Smooth muscle cell (in vitro differentiated cells): Measurements from ENCODE around the gene MBD3. TPM values are rescaled to one million over a fixed set of nuclear protein-coding genes. Genes with fewer than 3 reads are reported as not detected.

Experiments
- DNase-seq: peaks from one replicate; lab custom pipeline; 2025; ENCODE audit not compliant: unreplicated experiment; lab: John Stamatoyannopoulos, UW
- H2AFZ ChIP-seq: fragments of 200-600 bp; sonication (generic); 2 replicates; pipeline ENCODE4 v1.6.0; 2016; ENCODE audit warnings: antibody characterized with exemption, low read depth, mild to moderate bottlenecking
- H3F3A ChIP-seq: fragments of 200-600 bp; sonication (generic); 2 replicates; pipeline ENCODE4 v1.6.0; 2017; ENCODE audit warnings: antibody characterized with exemption, low read depth
- H3K27ac ChIP-seq: fragments of 200-600 bp; sonication (generic); 2 replicates; pipeline ENCODE4 v1.5.1; 2016; ENCODE audit warnings: low read depth, mild to moderate bottlenecking
- H3K27me3 ChIP-seq: fragments of 200-600 bp; sonication (generic); 2 replicates; pipeline ENCODE4 v1.6.1; 2016; ENCODE audit warnings: low read depth, mild to moderate bottlenecking
- H3K36me3 ChIP-seq: fragments of 200-600 bp; sonication (generic); 2 replicates; pipeline ENCODE4 v1.5.1; 2016; ENCODE audit warnings: low read depth
- H3K4me1 ChIP-seq: fragments of 200-600 bp; sonication (generic); 2 replicates; pipeline ENCODE4 v1.5.1; 2016; ENCODE audit warnings: low read depth
- H3K4me2 ChIP-seq: fragments of 200-600 bp; sonication (generic); 2 replicates; pipeline ENCODE4 v1.6.0; 2016; ENCODE audit warnings: mild to moderate bottlenecking
- H3K4me3 ChIP-seq: fragments of 200-600 bp; sonication (generic); 2 replicates; pipeline ENCODE4 v1.5.1; 2016; ENCODE audit warnings: mild to moderate bottlenecking
- H3K79me2 ChIP-seq: fragments of 200-600 bp; sonication (generic); 2 replicates; pipeline ENCODE4 v1.6.0; 2016; ENCODE audit warnings: low read depth, mild to moderate bottlenecking
- H3K9ac ChIP-seq: fragments of 200-600 bp; sonication (generic); 2 replicates; pipeline ENCODE4 v1.6.0; 2016; ENCODE audit warnings: low read depth
- H3K9me3 ChIP-seq: fragments of 200-600 bp; sonication (generic); replicated peaks from 2 replicates; pipeline ENCODE4 v1.5.1; 2016; ENCODE audit warnings: low read depth
- H4K20me1 ChIP-seq: fragments of 200-600 bp; sonication (generic); 2 replicates; pipeline ENCODE4 v1.6.0; 2016; ENCODE audit warnings: low read depth
- WGBS: methylation state at CpG from one replicate; pipeline ENCODE4 v1.1.7; 2016; ENCODE audit warnings: low lambda C conversion rate; 5-methylcytosine and 5-hydroxymethylcytosine counted together
- polyA plus RNA-seq: library from polyadenylated mRNA; unstranded; fragments of >200 nt; fragmentation: Nextera tagmentation; extraction: Ambion mirVana; gene quantifications from 2 replicates; pipeline ENCODE4 v1.2.1, GENCODE V29; 2016
- total RNA-seq: library from RNA; depleted of rRNA; stranded (reverse); fragments of >200 nt; gene quantifications from 2 replicates; pipeline ENCODE4 v1.2.3, GENCODE V29; 2014
- TF ChIP-seq, protein P1 (sequence below): fragments of 200-600 bp; sonication (generic); IDR thresholded peaks from 2 replicates; pipeline ENCODE4 v1.5.1; 2017; ENCODE audit warnings: borderline replicate concordance, mild to moderate bottlenecking, antibody characterized with exemption; ENCODE audit not compliant: insufficient read depth, poor library complexity, severe bottlenecking

MBD3 gene
- total and polyA plus RNA-seq, 2 experiments from 2014 or later = 40.3 to 47.3 TPM

DNA sequence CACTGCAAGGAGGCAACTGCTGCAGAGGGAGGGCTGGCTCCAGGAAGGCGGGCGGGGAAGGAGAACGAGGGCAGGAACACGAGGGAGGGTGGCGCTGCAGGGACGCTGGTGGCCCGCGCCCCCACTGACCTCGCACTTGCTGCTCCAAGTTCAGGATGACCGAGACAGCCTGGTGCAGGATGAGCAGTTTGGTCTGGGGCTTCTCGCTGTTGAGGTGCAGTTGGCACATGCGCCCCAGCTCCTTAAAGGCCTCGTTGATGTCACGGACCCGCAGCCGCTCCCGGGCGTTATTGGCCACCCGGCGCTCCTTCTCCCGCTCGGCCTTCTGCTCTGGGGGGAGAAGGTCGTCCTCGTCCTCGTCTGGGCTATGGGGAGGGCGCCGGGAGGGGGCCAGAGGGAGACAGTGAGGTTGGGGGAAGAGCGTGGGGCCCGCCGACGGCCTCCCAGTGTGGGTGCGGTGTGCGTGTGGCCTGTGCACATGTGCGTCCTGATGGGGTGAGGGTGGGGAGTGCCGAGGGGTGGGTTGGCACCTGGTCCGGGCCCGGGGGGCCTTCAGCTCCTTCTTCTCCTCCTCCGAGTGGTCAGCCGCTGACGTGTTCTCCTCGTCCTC is 22.6 kb upstream of the MBD3 start:
- Histone ChIP-seq H3K4me2 (no peak overlapping the region), H3K9ac (no peak overlapping the region), H3K4me1 (no peaks in the 10 kb centered on the region), H2AFZ (no peak overlapping the region), H4K20me1 (peaks cover 40% of the 10 kb centered on the region), H3K27ac (no peak overlapping the region), H3K9me3 (no peaks in the 10 kb centered on the region), H3K79me2 (no peaks in the 10 kb centered on the region), H3K36me3 (peaks cover 8% of the 10 kb centered on the region), H3F3A (no peaks in the 10 kb centered on the region), H3K4me3 (no peak overlapping the region), H3K27me3 (no peaks in the 10 kb centered on the region)
- DNase-seq = no peak
- WGBS = 98% methylated on average over 35 of the region's 41 CpGs
- TF ChIP-seq, protein P1, sequence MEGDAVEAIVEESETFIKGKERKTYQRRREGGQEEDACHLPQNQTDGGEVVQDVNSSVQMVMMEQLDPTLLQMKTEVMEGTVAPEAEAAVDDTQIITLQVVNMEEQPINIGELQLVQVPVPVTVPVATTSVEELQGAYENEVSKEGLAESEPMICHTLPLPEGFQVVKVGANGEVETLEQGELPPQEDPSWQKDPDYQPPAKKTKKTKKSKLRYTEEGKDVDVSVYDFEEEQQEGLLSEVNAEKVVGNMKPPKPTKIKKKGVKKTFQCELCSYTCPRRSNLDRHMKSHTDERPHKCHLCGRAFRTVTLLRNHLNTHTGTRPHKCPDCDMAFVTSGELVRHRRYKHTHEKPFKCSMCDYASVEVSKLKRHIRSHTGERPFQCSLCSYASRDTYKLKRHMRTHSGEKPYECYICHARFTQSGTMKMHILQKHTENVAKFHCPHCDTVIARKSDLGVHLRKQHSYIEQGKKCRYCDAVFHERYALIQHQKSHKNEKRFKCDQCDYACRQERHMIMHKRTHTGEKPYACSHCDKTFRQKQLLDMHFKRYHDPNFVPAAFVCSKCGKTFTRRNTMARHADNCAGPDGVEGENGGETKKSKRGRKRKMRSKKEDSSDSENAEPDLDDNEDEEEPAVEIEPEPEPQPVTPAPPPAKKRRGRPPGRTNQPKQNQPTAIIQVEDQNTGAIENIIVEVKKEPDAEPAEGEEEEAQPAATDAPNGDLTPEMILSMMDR = no peak

DNA sequence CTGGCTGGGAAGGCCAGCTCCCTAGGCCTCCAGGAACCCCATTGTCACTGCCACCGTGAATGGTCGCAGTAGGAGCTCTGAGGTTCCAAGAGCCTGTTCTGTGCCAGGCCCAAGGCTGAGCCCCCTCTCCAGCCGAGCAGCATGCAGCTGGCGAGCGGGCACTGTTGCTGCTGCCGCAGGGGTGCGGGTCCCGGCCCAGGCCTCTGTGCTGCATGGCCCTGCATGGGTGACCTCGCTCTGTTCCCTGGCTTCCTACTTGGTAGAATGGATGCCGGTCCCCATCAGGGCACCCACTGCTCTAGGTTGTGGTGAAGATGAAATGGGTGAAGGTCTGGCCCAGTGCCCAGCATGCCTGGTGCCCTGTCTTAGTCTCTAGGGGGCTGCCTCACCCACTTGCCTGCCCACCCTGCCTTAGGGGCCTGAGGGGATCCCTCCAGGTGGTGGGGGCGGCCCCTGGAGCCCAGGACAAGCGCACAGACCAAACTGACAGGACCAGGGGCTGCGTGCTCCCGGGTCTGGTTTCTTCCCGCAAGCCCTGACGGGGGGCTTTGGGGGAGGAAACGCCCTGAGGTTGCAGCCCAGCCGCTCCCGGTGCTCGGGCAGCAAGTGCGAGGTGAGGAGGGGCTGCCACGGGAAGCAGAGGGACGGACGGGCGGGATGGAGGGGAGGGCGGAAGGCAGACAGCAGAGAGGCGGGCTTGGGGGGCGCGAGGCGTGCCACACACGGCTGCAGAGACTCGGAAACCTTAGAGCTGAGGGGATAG is 21.3 kb upstream of the MBD3 start:
- H3K79me2 ChIP-seq = no peaks in the 10 kb centered on the region

DNA sequence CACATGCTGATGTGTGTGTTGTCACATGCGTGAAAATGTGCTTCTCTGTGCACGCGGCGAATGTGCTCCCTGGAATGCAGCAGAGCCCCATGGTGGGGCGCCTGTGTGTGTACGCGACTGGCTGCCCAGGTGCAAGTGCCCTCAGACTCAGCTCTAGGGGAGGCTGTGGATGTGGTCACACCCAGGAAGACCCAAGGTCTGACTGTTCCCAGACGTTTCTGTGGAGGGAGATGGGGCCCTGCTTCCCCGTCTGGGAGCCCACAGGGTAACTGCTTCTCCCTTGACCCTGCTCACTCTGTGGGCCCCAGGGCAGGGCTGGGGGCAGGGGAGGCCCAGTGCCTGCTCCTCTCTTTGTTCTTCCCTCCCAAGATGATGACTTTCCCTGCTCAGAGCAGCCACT is 20.5 kb upstream of the MBD3 start:
- no peak overlapping the region for H3K4me2 ChIP-seq
- no peaks in the 10 kb centered on the region for H3K9me3 ChIP-seq
- DNase-seq = no peak
- H3K4me1 ChIP-seq = no peaks in the 10 kb centered on the region
- TF ChIP-seq, protein P1 = no peak
- H3K79me2 ChIP-seq = no peaks in the 10 kb centered on the region
- H3K9ac ChIP-seq = no peak overlapping the region
- no peak overlapping the region for H2AFZ ChIP-seq
- peaks cover 22% of the 10 kb centered on the region for H4K20me1 ChIP-seq
- H3K27me3 ChIP-seq = no peaks in the 10 kb centered on the region
- H3F3A ChIP-seq = no peaks in the 10 kb centered on the region
- WGBS = 91% methylated on average over 9 of the region's 9 CpGs
- peaks cover 8% of the 10 kb centered on the region for H3K36me3 ChIP-seq
- H3K27ac ChIP-seq = no peak overlapping the region
- no peak overlapping the region for H3K4me3 ChIP-seq

More for the DNA sequence above, 21.3 kb upstream of the MBD3 start:
- H3K9ac ChIP-seq = no peak overlapping the region
- no peak overlapping the region for H3K4me3 ChIP-seq
- TF ChIP-seq, protein P1 = no peak
- no peaks in the 10 kb centered on the region for H3K27me3 ChIP-seq
- no peak overlapping the region for H3K27ac ChIP-seq
- no peak overlapping the region for H3K4me2 ChIP-seq
- 97% methylated on average over 31 of the region's 32 CpGs for WGBS
- no peaks in the 10 kb centered on the region for H3K4me1 ChIP-seq
- peaks cover 31% of the 10 kb centered on the region for H4K20me1 ChIP-seq
- H3K36me3 ChIP-seq = peaks cover 8% of the 10 kb centered on the region
- no peak for DNase-seq
- no peaks in the 10 kb centered on the region for H3F3A ChIP-seq
- H3K9me3 ChIP-seq = no peaks in the 10 kb centered on the region
- no peak overlapping the region for H2AFZ ChIP-seq
